OCI-LY3 (cell line): ENCODE measurements around the gene IQGAP1.
"Not testable (repeated sequence)": the region's sequence is repeated elsewhere in the genome, so short reads cannot be mapped to it uniquely, and the experiment has no call there.

Experiments
- H2AFZ ChIP-seq: fragments of 200-600, 300-600 bp; shearing (Covaris generic); 2 replicates; pipeline ENCODE4 v1.6.0; 2014; ENCODE audit warnings: antibody characterized with exemption, low read depth, low read length
- H3K27ac ChIP-seq: fragments of 200-600, 300-600 bp; sonication (generic); 2 replicates; pipeline ENCODE4 v1.5.1; 2014; ENCODE audit warnings: mild to moderate bottlenecking, low read length, moderate library complexity, mixed read lengths
- H3K27me3 ChIP-seq: fragments of 200-600, 300-600 bp; sonication (generic); 2 replicates; pipeline ENCODE4 v1.6.1; 2014; ENCODE audit warnings: low read depth, low read length, mixed read lengths
- H3K36me3 ChIP-seq: fragments of 200-600, 300-600 bp; sonication (generic); replicated peaks from 2 replicates; pipeline ENCODE3; 2014; ENCODE audit warnings: low read depth, low read length, mixed read lengths
- H3K4me1 ChIP-seq: fragments of 300-600, 200-600 bp; sonication (generic); 2 replicates; pipeline ENCODE4 v1.6.1; 2014; ENCODE audit warnings: low read length, mixed read lengths
- H3K4me2 ChIP-seq: fragments of 200-600, 300-600 bp; sonication (generic); 2 replicates; pipeline ENCODE4 v1.6.1; 2014; ENCODE audit warnings: low read length, mixed read lengths
- H3K4me3 ChIP-seq: fragments of 300-600, 200-600 bp; sonication (generic); 2 replicates; pipeline ENCODE4 v1.5.1; 2014; ENCODE audit warnings: antibody characterized with exemption, mild to moderate bottlenecking, low read length, moderate library complexity
- H3K79me2 ChIP-seq: fragments of 300-600, 200-600 bp; shearing (Covaris generic); 2 replicates; pipeline ENCODE4 v1.6.1; 2014; ENCODE audit warnings: mild to moderate bottlenecking, low read length, mixed read lengths
- H3K9ac ChIP-seq: fragments of 300-600, 200-600 bp; shearing (Covaris generic); 2 replicates; pipeline ENCODE4 v1.6.0; 2014; ENCODE audit warnings: mild to moderate bottlenecking, low read length, moderate library complexity
- H3K9me3 ChIP-seq: fragments of 200-600, 300-600 bp; shearing (Covaris generic); 2 replicates; pipeline ENCODE4 v1.6.1; 2014; ENCODE audit warnings: low read length, mixed read lengths; ENCODE audit not compliant: insufficient read depth
- H4K20me1 ChIP-seq: fragments of 200-600, 300-600 bp; sonication (generic); 2 replicates; pipeline ENCODE4 v1.6.1; 2016; ENCODE audit warnings: low read length, mixed read lengths; ENCODE audit not compliant: insufficient read depth
- EZH2phosphoT487 ChIP-seq: fragments of 200-600 bp; shearing (Covaris generic); IDR thresholded peaks from 2 replicates; pipeline ENCODE4 v1.6.1; 2018; ENCODE audit warnings: antibody characterized with exemption, mixed run types, low read depth
- TF ChIP-seq, protein P1 (sequence below): fragments of 200-600, 300-600 bp; sonication (generic); IDR thresholded peaks from 2 replicates; pipeline ENCODE4 v1.5.1; 2014; ENCODE audit warnings: antibody characterized with exemption, low read length, low read depth

IQGAP1 gene

DNA sequence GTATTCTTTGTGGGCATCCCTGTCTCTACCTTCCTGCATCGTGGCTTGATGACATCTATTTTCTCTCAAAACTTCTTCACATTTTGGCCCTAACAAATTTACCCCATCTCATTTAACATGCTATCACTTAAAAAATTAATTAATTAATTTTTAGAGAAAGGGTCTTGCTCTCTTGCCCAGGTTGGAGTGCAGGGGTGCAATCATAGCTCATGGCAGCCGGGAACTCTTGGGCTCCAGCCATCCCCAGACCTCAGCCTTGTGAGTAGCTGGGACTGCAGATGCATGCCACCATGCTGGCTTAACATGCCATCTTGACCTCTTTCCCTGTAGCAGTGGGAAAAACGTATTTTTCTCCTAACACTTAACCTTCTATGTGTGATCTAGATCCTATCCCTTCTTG is 20.6 kb downstream of the IQGAP1 start:
- Histone ChIP-seq H2AFZ (no peak overlapping the region), H3K36me3 (peaks cover 3% of the 10 kb centered on the region), H4K20me1 (peaks cover 67% of the 10 kb centered on the region), H3K9me3 (no peaks in the 10 kb centered on the region), H3K4me1 (peaks cover 10% of the 10 kb centered on the region), H3K9ac (no peak overlapping the region), H3K4me3 (no peak overlapping the region), H3K4me2 (no peak overlapping the region), H3K27me3 (no peaks in the 10 kb centered on the region), H3K79me2 (peaks cover 82% of the 10 kb centered on the region), H3K27ac (no peak overlapping the region)
- TF ChIP-seq EZH2phosphoT487: no peak

DNA sequence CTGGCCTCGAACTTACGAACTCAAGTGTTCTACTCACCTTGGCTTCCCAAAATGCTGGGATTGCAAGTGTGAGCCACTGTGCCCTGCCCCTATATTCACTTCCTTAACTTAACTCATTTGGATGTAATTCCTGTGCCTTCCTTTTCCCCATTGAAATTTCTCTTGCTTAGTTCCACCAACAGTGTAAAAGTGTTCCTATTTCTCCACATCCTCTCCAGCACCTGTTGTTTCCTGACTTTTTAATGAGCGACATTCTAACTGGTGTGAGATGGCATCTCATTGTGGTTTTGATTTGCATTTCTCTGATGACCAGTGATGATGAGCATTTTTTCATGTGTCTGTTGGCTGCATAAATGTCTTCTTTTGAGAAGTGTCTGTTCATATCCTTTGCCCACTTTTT is 21.5 kb downstream of the IQGAP1 start:
- H3K4me2 ChIP-seq, H2AFZ ChIP-seq, H3K27ac ChIP-seq, H3K9ac ChIP-seq, H3K36me3 ChIP-seq, H3K4me3 ChIP-seq, H3K27me3 ChIP-seq, H3K9me3 ChIP-seq: not testable (repeated sequence)
- peaks cover 10% of the 10 kb centered on the region for H3K4me1 ChIP-seq
- peaks cover 65% of the 10 kb centered on the region for H4K20me1 ChIP-seq
- H3K79me2 ChIP-seq: peaks cover 81% of the 10 kb centered on the region

DNA sequence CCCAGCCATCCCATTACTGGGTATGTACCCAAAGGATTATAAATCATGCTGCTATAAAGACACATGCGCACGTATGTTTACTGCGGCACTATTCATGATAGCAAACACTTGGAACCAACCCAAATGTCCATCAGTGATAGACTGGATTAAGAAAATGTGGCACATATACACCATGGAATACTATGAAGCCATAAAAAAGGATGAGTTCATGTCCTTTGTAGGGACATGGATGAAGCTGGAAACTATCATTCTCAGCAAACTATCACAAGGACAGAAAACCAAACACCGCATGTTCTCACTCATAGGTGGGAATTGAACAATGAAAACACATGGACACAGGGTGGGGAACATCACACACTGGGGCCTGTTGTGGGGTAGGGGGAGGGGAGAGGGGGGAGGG is 22.3 kb downstream of the IQGAP1 start:
- not testable (repeated sequence) for H3K36me3 ChIP-seq, H3K27me3 ChIP-seq, H2AFZ ChIP-seq, H3K4me2 ChIP-seq, H3K4me3 ChIP-seq, H3K9ac ChIP-seq, H3K9me3 ChIP-seq, H3K27ac ChIP-seq
- H3K4me1 ChIP-seq: peaks cover 10% of the 10 kb centered on the region
- H4K20me1 ChIP-seq: peaks cover 63% of the 10 kb centered on the region
- H3K79me2 ChIP-seq: peaks cover 77% of the 10 kb centered on the region

DNA sequence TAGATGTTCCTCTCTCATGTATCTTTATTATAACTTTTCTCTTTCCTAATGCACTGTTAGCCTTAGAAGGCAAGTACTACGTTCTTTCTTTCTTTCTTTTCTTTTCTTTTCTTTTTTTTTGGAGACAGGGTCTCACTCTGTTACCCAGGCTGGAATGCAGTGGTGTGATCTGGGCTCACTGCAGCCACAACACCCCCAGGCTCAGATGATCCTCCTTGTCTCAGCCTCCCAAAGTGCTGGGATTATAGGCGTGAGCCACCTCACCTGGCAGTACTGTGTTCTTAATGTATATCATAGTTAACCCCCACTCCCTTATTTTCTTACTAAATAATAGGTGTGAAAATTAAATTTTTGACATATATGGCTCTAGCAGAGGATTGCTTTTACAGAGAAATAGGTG is 23.1 kb downstream of the IQGAP1 start:
- H3K79me2 ChIP-seq: peaks cover 73% of the 10 kb centered on the region
- H2AFZ ChIP-seq: no peak overlapping the region
- H3K4me1 ChIP-seq: peaks cover 10% of the 10 kb centered on the region
- no peaks in the 10 kb centered on the region for H3K9me3 ChIP-seq
- H3K4me3 ChIP-seq: no peak overlapping the region
- TF ChIP-seq, protein P1, sequence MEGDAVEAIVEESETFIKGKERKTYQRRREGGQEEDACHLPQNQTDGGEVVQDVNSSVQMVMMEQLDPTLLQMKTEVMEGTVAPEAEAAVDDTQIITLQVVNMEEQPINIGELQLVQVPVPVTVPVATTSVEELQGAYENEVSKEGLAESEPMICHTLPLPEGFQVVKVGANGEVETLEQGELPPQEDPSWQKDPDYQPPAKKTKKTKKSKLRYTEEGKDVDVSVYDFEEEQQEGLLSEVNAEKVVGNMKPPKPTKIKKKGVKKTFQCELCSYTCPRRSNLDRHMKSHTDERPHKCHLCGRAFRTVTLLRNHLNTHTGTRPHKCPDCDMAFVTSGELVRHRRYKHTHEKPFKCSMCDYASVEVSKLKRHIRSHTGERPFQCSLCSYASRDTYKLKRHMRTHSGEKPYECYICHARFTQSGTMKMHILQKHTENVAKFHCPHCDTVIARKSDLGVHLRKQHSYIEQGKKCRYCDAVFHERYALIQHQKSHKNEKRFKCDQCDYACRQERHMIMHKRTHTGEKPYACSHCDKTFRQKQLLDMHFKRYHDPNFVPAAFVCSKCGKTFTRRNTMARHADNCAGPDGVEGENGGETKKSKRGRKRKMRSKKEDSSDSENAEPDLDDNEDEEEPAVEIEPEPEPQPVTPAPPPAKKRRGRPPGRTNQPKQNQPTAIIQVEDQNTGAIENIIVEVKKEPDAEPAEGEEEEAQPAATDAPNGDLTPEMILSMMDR: no peak
- TF ChIP-seq EZH2phosphoT487: no peak
- H3K9ac ChIP-seq: no peak overlapping the region
- H3K36me3 ChIP-seq: peaks cover 3% of the 10 kb centered on the region
- no peak overlapping the region for H3K27ac ChIP-seq
- H4K20me1 ChIP-seq: peaks cover 59% of the 10 kb centered on the region
- no peak overlapping the region for H3K4me2 ChIP-seq
- no peaks in the 10 kb centered on the region for H3K27me3 ChIP-seq

DNA sequence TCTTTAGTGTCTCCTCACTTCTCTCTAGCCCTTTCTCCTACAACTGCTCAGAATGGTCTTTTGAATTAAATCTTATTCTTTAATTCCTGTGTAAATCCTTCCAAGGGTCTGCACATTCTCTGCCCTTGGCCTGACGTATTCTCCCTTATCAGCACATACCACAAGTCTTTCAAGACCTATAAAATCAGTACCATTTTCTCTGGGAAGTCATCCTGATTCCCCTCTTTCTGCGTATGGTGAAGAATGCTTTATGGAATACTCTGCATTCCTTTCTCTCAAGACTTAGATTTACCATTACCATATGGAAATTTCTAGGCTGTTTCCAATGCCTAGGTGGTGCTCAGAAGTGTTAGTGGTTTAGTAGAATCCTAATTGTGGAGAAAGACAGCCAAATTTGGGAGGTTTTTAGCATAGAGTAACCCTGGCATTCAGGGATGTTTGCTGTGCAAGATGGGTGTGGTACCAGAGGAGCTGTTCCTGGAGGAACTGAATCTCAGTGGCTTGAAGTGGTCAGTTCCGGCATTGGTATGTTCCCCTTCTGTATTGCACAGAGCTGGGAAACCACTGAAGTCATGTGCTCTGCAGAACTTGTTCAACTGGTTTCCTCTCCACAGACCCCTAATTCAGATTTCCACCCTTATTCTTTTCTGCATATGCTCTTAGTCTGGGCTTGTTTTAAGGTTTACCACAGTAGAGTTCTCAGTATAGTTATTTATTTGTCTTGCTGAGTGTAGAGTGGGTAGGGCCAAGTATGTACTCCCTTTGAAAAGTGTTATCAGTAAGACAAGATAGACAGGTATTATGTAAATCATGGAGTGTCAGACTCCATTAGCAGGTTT is 24.5 kb downstream of the IQGAP1 start:
- Histone ChIP-seq H3K79me2 (peaks cover 67% of the 10 kb centered on the region), H3K4me2 (peak overlapping the region; percentile 8; the same call in 1 of the 2 replicates), H3K36me3 (peaks cover 3% of the 10 kb centered on the region), H3K9me3 (no peaks in the 10 kb centered on the region), H3K4me3 (no peak overlapping the region), H3K27me3 (no peaks in the 10 kb centered on the region), H4K20me1 (peaks cover 49% of the 10 kb centered on the region), H3K27ac (no peak overlapping the region), H2AFZ (no peak overlapping the region), H3K4me1 (peaks cover 10% of the 10 kb centered on the region), H3K9ac (no peak overlapping the region)
- TF ChIP-seq EZH2phosphoT487: no peak
- TF ChIP-seq, protein P1: no peak
